DOHH2 (cell line): ENCODE measurements around the gene WNK1.

Experiments
- CTCF ChIP-seq: fragments of 200-600 bp; sonication (generic); IDR thresholded peaks from one replicate; pipeline ENCODE4 v1.5.1; 2014; ENCODE audit warnings: antibody characterized with exemption, mild to moderate bottlenecking, low read depth, low read length; ENCODE audit not compliant: poor library complexity, severe bottlenecking
- EZH2phosphoT487 ChIP-seq: fragments of 200-600 bp; sonication (generic); IDR thresholded peaks from 2 replicates; pipeline ENCODE4 v1.6.1; 2017; ENCODE audit warnings: borderline replicate concordance, mild to moderate bottlenecking, antibody characterized with exemption, low read length, moderate library complexity, mixed read lengths

- TF ChIP-seq EZH2phosphoT487 (no peak), CTCF (no peak)
Measured at GRCh38 chr12:730550-730949, 21.8 kb upstream of the WNK1 start.
